HG03095 (cell line): Measurements from ENCODE around the gene NHS.

Experiments
- ATAC-seq: cut with Tn5 transposase; IDR thresholded peaks from one replicate; pipeline ENCODE4 v1.9.1; 2021; ENCODE audit warnings: moderate library complexity; ENCODE audit not compliant: unreplicated experiment

Gene NHS

DNA sequence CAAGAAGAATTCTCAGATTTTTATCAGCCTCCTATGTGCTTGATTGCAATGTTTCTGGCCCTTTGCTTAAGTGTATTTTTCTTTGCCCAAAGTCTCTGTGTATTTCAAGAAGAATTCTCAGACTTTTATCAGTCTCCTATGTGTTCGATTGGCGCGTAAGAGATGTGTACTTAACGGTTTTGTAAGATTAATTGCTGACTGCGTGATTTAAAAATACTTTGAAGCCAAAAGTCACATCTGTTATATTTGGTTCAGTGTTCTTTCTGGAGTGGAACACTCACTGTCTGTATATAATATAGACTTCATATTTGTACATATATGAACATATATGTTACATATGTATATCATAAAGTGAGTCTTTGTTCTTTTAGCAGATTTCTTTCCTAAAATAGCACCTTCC lies 373.7 kb downstream of the NHS start:
- ATAC-seq, result no peak

DNA sequence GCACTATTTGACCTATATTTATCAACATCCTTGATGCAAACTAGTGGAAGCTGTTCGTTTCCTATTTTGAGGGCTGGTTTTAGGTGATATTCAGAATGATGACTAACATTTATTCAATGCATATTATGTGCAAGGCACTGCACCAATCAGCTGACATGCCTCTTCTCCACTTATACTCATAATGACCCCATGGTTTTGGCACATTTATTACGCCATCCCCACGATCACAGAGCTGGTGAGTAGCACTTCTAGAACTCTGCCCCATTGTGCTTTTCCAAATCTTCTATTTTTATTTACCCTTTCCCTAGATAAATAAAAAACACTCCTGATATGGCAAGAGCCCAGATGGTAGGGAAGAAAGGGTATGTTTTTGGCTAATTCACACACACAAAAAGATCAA lies 375.4 kb downstream of the NHS start:
- ATAC-seq, result no peak

DNA sequence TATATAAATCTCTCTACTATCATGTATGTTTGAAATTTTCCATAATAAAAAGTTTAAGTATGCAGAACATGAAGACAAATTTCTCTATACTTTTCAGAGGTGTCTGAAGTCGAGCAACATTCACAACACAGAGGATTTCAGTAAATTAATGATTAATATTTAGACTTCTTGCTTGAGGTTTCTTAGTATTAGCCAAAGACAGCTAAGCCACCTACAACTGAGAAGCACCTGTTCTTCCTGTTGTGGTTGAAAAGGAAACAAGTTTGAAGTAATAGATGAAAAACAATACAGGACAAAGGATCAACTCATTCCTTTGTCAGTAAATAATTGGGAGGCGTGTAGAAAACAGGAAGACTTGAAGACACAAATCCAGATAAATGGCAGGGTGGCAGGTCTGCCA lies 383.4 kb downstream of the NHS start:
- ATAC-seq, result no peak

DNA sequence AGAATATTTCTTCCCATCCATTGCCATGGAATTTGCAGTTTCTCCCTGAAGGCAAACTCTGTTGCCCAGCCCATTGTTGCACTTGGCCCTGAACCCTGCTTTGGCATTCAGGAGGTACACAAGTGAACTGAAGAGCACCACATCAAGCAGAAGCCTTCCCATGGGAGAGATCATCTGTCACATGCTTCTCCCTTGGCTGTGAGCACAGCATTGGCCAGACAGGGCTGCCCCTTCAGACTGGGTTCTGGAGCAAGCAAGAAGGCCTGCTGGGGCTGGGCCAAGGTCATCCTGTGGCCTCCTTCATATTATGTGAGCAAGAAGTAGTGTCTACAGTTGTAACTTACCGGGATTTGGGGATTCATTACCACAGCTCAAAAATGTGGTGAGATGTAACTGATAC lies 385.0 kb downstream of the NHS start:
- no peak for ATAC-seq

DNA sequence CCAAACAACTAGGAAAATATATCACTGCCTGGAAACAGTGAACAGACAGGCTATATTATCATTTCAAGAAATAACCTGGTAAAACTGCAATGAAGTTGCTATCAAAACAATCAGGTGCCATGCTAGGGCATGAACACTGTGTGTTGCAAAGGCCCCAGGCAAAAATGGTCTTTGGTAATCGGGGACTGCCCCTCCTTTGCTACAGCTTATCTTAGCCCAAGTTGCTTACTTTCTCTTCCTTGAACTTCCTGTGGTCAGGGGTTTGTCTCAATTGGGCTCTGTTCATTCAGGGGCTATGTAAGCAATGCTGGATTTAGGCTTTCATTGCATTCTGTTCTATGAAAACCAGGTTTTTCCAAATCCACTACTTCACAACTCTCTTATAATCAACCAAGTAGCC lies 392.7 kb downstream of the NHS start:
- ATAC-seq, result no peak

DNA sequence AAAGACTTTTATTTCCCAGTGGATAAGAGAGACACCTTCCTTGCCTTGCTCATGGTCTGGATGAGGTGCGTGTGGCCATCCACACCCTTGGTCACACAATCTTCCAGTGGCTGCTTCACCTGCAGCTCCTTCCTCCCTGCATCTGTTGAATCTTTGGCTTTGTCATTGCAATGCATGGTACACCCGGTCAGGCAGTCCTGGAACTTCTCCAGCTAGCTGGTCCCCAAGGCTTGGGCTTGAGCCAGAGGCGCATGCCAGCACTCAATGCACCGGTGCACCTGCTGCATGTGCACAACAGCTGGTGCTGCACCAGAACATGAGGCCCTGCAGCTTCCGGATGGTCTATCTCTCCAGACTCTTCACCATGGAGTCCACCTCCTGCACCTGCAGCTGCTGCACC lies 394.0 kb downstream of the NHS start:
- ATAC-seq, result no peak

DNA sequence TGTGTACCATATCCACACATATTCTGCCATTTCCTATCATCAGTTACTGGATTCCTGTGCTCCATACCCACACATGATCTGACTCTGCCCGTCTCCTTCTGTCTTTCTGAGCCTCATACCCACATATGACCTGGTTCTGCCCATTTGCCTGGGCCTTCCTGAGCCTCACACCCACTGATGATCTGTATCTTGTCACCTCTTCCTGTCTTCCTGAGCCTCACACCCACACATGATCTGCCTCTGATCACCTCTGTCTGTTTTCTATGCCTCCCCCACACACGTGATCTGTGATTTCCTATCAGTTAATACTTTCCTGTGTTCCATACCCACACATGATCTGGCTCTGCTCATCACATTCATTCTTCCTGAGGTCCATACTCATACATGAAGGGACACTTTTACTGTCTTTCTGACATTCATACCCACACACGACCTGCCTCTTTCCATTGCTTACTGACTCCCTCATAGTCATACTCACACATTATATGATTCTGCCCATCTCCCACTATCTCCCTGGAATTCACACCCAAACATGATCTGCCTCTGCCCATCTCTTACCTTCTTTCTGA lies 394.8 kb downstream of the NHS start:
- no peak for ATAC-seq

DNA sequence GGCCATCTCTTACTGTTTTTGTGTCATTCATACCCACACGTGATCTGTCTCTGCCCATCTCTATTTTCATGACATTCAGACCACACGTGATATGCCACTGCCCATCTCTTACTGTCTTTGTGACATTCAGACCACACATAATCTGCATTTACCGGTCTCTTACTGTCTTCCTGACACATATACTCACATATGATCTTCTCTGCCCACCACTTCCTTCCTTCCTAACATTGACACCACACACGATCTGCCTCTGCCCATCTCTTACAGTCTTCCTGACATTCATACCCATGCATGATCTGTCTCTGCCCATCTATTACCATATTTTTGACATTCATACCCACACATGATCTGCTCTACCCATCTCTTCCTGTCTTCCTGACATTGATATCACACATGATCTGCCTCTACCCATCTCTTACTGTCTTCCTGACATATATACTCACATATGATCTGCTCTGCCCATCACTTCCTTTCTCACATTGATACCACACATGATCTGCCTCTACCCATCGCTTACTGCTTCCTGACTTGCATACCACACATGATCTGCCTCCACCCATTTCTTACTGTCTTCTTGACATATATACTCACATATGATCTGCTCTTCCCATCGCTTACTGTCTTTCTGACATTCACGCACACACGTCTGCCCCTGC lies 398.3 kb downstream of the NHS start:
- ATAC-seq, result no peak

DNA sequence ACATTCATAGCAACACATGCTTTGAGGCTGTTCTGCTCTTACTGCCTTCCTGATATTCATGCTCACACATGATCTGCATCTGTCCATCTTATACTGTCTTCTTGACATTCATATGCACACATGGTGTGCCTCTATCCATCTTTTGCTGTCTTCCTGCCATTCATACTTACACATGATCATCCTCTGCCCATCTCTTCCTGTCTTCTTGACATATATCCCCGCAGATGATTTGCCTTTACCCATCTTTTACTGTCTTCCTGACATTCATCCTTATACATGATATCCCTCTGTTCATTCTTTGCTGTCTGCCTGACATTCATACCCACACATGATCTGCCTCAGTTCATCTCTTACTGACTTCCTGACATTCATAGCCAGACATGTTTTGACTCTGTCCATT lies 399.1 kb downstream of the NHS start:
- no peak for ATAC-seq

DNA sequence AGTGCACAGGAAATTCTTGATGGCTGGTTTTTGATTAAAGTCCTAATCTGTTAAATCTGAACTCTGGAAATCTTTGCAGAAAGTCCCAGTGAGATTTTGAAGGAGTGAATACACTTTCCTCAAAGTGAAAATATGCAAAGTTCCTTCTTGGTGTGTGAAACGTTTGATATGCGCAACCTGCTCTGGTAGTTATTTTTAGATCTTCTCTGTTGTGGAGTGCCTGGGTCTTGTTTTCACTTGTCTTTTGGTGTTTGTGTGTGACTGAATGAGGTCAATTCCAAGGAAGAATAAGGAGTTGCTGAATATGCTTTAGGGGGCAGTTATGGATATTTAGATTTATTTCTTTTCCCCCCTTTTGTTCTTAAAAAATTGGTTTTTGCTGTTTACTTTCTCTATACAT lies 404.0 kb downstream of the NHS start:
- ATAC-seq, result no peak

DNA sequence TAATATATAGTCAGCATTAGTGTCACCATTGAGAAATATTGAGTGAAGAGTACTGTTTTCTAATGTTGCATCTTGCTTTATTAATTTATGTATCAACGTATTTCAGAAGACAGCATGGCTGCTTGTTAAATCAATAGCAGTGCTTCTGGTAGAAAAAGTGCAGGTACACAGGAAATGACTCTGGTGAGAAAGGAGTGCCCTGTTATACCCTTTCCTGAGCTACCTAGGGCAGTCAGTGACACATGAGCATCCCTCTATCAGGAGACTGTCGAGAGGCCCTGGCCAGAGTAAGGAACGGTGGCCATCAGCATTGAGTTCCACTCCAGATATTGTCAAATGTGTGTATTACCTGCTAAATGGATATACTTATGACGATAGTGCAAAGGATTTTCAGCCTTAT lies 404.4 kb downstream of the NHS start:
- ATAC-seq, result no peak
